ENCODE data around the gene PIGX.

The PIGX gene

DNA sequence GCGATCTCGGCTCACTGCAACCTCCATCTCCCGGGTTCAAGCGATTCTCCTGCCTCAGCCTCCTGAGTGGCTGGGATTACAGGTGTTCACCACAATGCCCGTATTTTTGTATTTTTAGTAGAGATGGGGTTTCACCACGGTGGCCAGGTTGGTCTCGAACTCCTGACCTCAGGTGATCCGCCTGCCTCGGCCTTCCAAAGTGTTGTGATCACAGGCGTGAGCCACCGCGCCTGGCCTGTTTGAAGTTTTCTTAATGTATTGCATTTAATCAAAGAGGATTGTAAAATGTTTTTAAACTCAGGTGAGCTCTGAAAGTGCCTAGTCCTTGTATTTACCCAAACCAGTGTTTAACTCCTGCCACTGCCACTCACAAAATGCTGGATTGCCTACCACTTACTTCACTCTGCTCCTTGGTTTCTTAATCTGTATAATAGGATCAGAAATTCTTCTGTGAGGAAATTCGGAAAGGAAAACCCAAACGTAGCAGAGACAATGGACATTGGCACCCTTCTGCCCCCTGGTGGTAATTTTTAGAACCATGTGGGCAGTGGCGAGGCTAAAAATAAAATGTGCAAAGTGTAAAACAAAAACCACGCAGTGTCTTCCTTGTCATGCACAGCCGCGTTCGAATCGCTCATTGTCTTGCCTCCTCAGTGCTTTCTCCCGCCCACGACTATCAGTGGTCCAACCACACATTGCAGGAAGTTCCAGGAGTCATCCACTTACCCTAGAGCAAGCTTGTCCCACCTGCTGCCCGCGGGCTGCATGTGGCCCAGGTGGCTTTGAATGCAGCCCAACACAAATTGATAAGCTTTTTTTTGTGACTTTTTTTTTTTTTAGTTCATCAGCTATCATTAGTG lies 27.4 kb upstream of the PIGX start:
- Histone ChIP-seq H3K27ac (0 out of 2 replicates have a peak overlapping the region, but pooled peaks have one; percentile 35), H3K9ac (no peak overlapping the region; the same call in 1 of the 2 replicates), H3K9me3 (peaks cover 27% of the 10 kb centered on the region), H3K4me2 (peak overlapping the region; percentile 51), H3K27me3 (no peaks in the 10 kb centered on the region), H3K4me3 (no peak overlapping the region), H3K36me3 (peaks cover 19% of the 10 kb centered on the region), H3K4me1 (peaks cover 42% of the 10 kb centered on the region), H4K20me1 (no peaks in the 10 kb centered on the region)
- no peak for TF ChIP-seq Cebpa-rat (IDR thresholded peaks at IDR 0.05)

- H3K9ac ChIP-seq: no peak overlapping the region
- TF ChIP-seq Cebpa-rat (IDR thresholded peaks at IDR 0.05): no peak
- H3K9me3 ChIP-seq: peaks cover 22% of the 10 kb centered on the region
- peaks cover 49% of the 10 kb centered on the region for H3K4me1 ChIP-seq
- H3K27me3 ChIP-seq: no peaks in the 10 kb centered on the region
- 0 out of 2 replicates have a peak overlapping the region, but pooled peaks have one; percentile 2 for H3K4me2 ChIP-seq
- no peak overlapping the region for H3K27ac ChIP-seq
- H4K20me1 ChIP-seq: no peaks in the 10 kb centered on the region
- H3K4me3 ChIP-seq: no peak overlapping the region
- H3K36me3 ChIP-seq: peaks cover 19% of the 10 kb centered on the region
Observed at GRCh38 chr3:196686436-196686835, 25.7 kb upstream of the PIGX start.

GRCh38 chr3:196688349-196688748 lies 23.8 kb upstream of the PIGX start:
- Histone ChIP-seq H3K4me1 (peaks cover 49% of the 10 kb centered on the region), H4K20me1 (no peaks in the 10 kb centered on the region), H3K4me3 (no peak overlapping the region), H3K36me3 (0 out of 2 replicates have a peak, but pooled peaks cover 2% of the 10 kb centered on the region), H3K9me3 (peaks cover 3% of the 10 kb centered on the region), H3K27ac (0 out of 2 replicates have a peak overlapping the region, but pooled peaks have one; percentile 0), H3K27me3 (no peaks in the 10 kb centered on the region), H3K4me2 (peak overlapping the region; percentile 31), H3K9ac (no peak overlapping the region)
- peak; percentile 50; the same call in 1 of the 2 replicates for TF ChIP-seq Cebpa-rat (IDR thresholded peaks at IDR 0.05)

DNA sequence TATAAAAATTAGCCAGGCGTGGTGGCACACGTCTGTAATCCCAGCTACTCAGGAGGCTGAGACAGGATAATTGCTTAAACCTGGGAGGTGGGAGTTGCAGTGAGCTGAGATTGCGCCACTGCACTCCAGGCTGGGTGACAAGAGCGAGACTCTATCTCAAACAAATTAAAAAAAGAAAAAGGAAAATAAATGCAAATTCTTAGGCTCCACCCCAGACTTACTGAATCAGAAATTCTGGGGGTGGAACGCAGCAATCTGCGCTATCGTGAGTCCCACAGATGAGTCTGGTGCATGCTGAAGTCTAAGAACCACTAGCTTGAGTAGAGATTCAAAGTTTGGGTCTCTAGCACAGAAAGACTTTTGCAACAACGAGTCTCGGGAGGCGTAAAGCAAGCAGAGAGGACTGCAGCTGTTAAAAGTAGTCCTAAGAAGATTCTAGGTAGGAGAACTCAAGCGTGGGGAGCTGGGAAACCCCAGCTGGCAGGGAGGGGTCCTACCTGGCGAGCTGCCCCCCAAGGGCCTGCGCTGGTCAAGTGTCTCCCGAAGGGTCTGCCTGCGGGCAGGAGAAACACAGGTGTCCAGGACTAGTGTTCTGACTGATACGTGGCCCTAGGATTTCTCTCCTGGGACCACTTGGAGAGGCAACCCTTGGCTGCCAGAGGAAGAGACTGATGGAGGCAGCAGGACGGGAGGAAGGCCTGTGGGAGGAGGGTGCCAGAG lies 22.1 kb upstream of the PIGX start:
- no peak overlapping the region for H3K27ac ChIP-seq
- H3K4me1 ChIP-seq: peaks cover 47% of the 10 kb centered on the region
- H3K9ac ChIP-seq: no peak overlapping the region; the same call in 1 of the 2 replicates
- H3K9me3 ChIP-seq: no peaks in the 10 kb centered on the region
- H4K20me1 ChIP-seq: no peaks in the 10 kb centered on the region
- no peak overlapping the region for H3K4me3 ChIP-seq
- no peaks in the 10 kb centered on the region for H3K36me3 ChIP-seq
- TF ChIP-seq Cebpa-rat (IDR thresholded peaks at IDR 0.05): no peak
- H3K4me2 ChIP-seq: peak overlapping the region; percentile 24; the same call in 1 of the 2 replicates
- no peaks in the 10 kb centered on the region for H3K27me3 ChIP-seq

GRCh38 chr3:196691386-196691785 lies 20.8 kb upstream of the PIGX start:
- no peaks in the 10 kb centered on the region for H4K20me1 ChIP-seq
- H3K36me3 ChIP-seq: no peaks in the 10 kb centered on the region
- peaks cover 34% of the 10 kb centered on the region for H3K4me1 ChIP-seq
- no peak overlapping the region for H3K27ac ChIP-seq
- H3K27me3 ChIP-seq: no peaks in the 10 kb centered on the region
- no peak overlapping the region for H3K9ac ChIP-seq
- no peak overlapping the region for H3K4me3 ChIP-seq
- H3K4me2 ChIP-seq: no peak overlapping the region
- TF ChIP-seq Cebpa-rat (IDR thresholded peaks at IDR 0.05): no peak
- no peaks in the 10 kb centered on the region for H3K9me3 ChIP-seq

DNA sequence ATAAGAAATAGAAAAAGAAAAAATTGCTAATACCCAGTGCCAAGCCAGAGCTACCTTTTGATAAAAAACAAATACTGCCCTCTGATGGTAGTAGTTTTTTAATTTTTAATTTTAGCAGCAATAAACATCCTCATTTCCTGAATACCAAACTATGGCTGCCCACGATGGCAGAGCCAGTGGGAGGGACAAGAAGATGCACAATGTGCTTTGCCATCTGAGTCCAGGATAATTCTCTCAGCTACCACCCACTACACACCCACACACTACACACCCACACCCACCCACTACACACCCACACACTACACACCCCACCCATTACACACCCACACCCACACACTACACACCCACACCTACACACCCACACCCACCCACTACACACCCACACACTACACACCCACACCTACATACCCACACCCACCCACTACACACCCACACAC lies 18.0 kb upstream of the PIGX start:
- H3K27ac ChIP-seq: no peak overlapping the region
- H3K4me1 ChIP-seq: peaks cover 27% of the 10 kb centered on the region
- no peaks in the 10 kb centered on the region for H3K9me3 ChIP-seq
- no peak overlapping the region for H3K9ac ChIP-seq
- no peaks in the 10 kb centered on the region for H4K20me1 ChIP-seq
- no peak overlapping the region for H3K4me3 ChIP-seq
- no peaks in the 10 kb centered on the region for H3K36me3 ChIP-seq
- H3K27me3 ChIP-seq: no peaks in the 10 kb centered on the region
- H3K4me2 ChIP-seq: no peak overlapping the region
- no peak for TF ChIP-seq Cebpa-rat (IDR thresholded peaks at IDR 0.05)

- no peaks in the 10 kb centered on the region for H3K27me3 ChIP-seq
- no peaks in the 10 kb centered on the region for H3K9me3 ChIP-seq
- no peaks in the 10 kb centered on the region for H4K20me1 ChIP-seq
- H3K4me1 ChIP-seq: peaks cover 20% of the 10 kb centered on the region
- H3K27ac ChIP-seq: no peak overlapping the region
- H3K9ac ChIP-seq: no peak overlapping the region
- no peaks in the 10 kb centered on the region for H3K36me3 ChIP-seq
- no peak overlapping the region for H3K4me3 ChIP-seq
- TF ChIP-seq Cebpa-rat (IDR thresholded peaks at IDR 0.05): no peak
- H3K4me2 ChIP-seq: no peak overlapping the region
Observed at GRCh38 chr3:196694941-196695848, 17.0 kb upstream of the PIGX start.

- Histone ChIP-seq H3K4me1 (peaks cover 17% of the 10 kb centered on the region), H3K27ac (no peak overlapping the region), H3K4me3 (no peak overlapping the region), H3K9me3 (no peaks in the 10 kb centered on the region), H3K27me3 (no peaks in the 10 kb centered on the region), H3K9ac (no peak overlapping the region), H3K4me2 (no peak overlapping the region), H4K20me1 (no peaks in the 10 kb centered on the region), H3K36me3 (no peaks in the 10 kb centered on the region)
- TF ChIP-seq Cebpa-rat (IDR thresholded peaks at IDR 0.05): no peak
Observed at GRCh38 chr3:196695849-196696226, 16.3 kb upstream of the PIGX start.

- no peaks in the 10 kb centered on the region for H4K20me1 ChIP-seq
- H3K4me1 ChIP-seq: peaks cover 17% of the 10 kb centered on the region
- no peak for TF ChIP-seq Cebpa-rat (IDR thresholded peaks at IDR 0.05)
- no peaks in the 10 kb centered on the region for H3K36me3 ChIP-seq
- no peak overlapping the region for H3K9ac ChIP-seq
- no peak overlapping the region for H3K4me3 ChIP-seq
- H3K4me2 ChIP-seq: peak overlapping the region; percentile 23
- H3K27me3 ChIP-seq: no peaks in the 10 kb centered on the region
- no peaks in the 10 kb centered on the region for H3K9me3 ChIP-seq
- no peak overlapping the region for H3K27ac ChIP-seq
Observed at GRCh38 chr3:196697270-196697669, 14.9 kb upstream of the PIGX start.

Measured in BLaER1 (cell line).